Measurements from ENCODE around the gene MAP4K3. TPM values are rescaled to one million over a fixed set of nuclear protein-coding genes. Genes with fewer than 3 reads are reported as not detected.
A peak's percentile ranks its signal among the peaks of the same experiment; 100 is the strongest.

The MAP4K3 gene
- total RNA-seq, 1 donor from 2014 or later, result 38.5 TPM

GRCh38 chr2:39435234-39435633 lies 1.9 kb downstream of the MAP4K3 start:
- H3K4me1 ChIP-seq, result peaks cover 64% of the 10 kb centered on the region
- DNase-seq (ENCODE audit: extremely low spot score in 2 of 2), result no peak
- H3K27ac ChIP-seq, result peak overlapping the region; percentile 97
- intact Hi-C loops (cut with DNase I), result loop anchor here (10.0 kb wide), 1 partner anchor 70 kb away; no protein-coding TSS in a partner anchor
- TF ChIP-seq POLR2AphosphoS5 (IDR thresholded peaks at IDR 0.05; ENCODE audit: insufficient read depth in 1 of 2, low read depth in 1 of 2) (no peak), POLR2A (IDR thresholded peaks at IDR 0.05) (no peak), CTCF (IDR thresholded peaks at IDR 0.05) (no peak)
- no peaks in the 10 kb centered on the region for H3K9me3 ChIP-seq
- no peaks in the 10 kb centered on the region for H3K36me3 ChIP-seq
- no peaks in the 10 kb centered on the region for H3K27me3 ChIP-seq
- peak overlapping the region; percentile 88 to 89 for H3K4me3 ChIP-seq

GRCh38 chr2:39434233-39434897 lies 2.7 kb downstream of the MAP4K3 start:
- Histone ChIP-seq H3K36me3 (no peaks in the 10 kb centered on the region), H3K9me3 (no peaks in the 10 kb centered on the region), H3K27ac (peak overlapping the region; percentile 0), H3K4me1 (peaks cover 61% of the 10 kb centered on the region), H3K4me3 (peak overlapping the region; percentile 19 to 88), H3K27me3 (no peaks in the 10 kb centered on the region)
- no peak for DNase-seq (ENCODE audit: extremely low spot score in 2 of 2)
- intact Hi-C loops (cut with DNase I), result loop anchor here (10.0 kb wide), 1 partner anchor 70 kb away; no protein-coding TSS in a partner anchor
- no peak for TF ChIP-seq POLR2AphosphoS5 (IDR thresholded peaks at IDR 0.05; ENCODE audit: insufficient read depth in 1 of 2, low read depth in 1 of 2)

GRCh38 chr2:39433586-39434195 lies 3.4 kb downstream of the MAP4K3 start:
- peak overlapping the region; percentile 0 for H3K27ac ChIP-seq
- TF ChIP-seq POLR2AphosphoS5 (IDR thresholded peaks at IDR 0.05; ENCODE audit: insufficient read depth in 1 of 2, low read depth in 1 of 2) (no peak), POLR2A (IDR thresholded peaks at IDR 0.05) (no peak), CTCF (IDR thresholded peaks at IDR 0.05) (no peak)
- intact Hi-C loops (cut with DNase I), result loop anchor here (10.0 kb wide), 1 partner anchor 71 kb away; no protein-coding TSS in a partner anchor
- no peak for DNase-seq (ENCODE audit: extremely low spot score in 2 of 2)
- H3K4me3 ChIP-seq, result no peak overlapping the region
- no peaks in the 10 kb centered on the region for H3K9me3 ChIP-seq
- no peaks in the 10 kb centered on the region for H3K27me3 ChIP-seq
- H3K4me1 ChIP-seq, result peaks cover 54% of the 10 kb centered on the region
- no peaks in the 10 kb centered on the region for H3K36me3 ChIP-seq

- DNase-seq (ENCODE audit: extremely low spot score in 2 of 2), result no peak
- Histone ChIP-seq H3K36me3 (no peaks in the 10 kb centered on the region), H3K27me3 (no peaks in the 10 kb centered on the region), H3K4me1 (peaks cover 53% of the 10 kb centered on the region), H3K4me3 (no peak overlapping the region), H3K9me3 (no peaks in the 10 kb centered on the region), H3K27ac (no peak overlapping the region)
- intact Hi-C loops (cut with DNase I), result loop anchor here (10.0 kb wide), 1 partner anchor 72 kb away; no protein-coding TSS in a partner anchor
- TF ChIP-seq CTCF (IDR thresholded peaks at IDR 0.05) (no peak), POLR2AphosphoS5 (IDR thresholded peaks at IDR 0.05; ENCODE audit: insufficient read depth in 1 of 2, low read depth in 1 of 2) (no peak), POLR2A (IDR thresholded peaks at IDR 0.05) (no peak)
These were observed 4.4 kb downstream of the MAP4K3 start for GRCh38 chr2:39432701-39433100.

- intact Hi-C loops (cut with DNase I), result loop anchor here (10.0 kb wide), 1 partner anchor 73 kb away; no protein-coding TSS in a partner anchor
- H3K4me3 ChIP-seq, result no peak overlapping the region
- no peaks in the 10 kb centered on the region for H3K27me3 ChIP-seq
- H3K4me1 ChIP-seq, result peaks cover 55% of the 10 kb centered on the region
- H3K27ac ChIP-seq, result peak overlapping the region; percentile 16
- TF ChIP-seq POLR2A (IDR thresholded peaks at IDR 0.05), result no peak
- TF ChIP-seq POLR2AphosphoS5 (IDR thresholded peaks at IDR 0.05; ENCODE audit: insufficient read depth in 1 of 2, low read depth in 1 of 2), result no peak
- TF ChIP-seq CTCF (IDR thresholded peaks at IDR 0.05), result no peak
- no peaks in the 10 kb centered on the region for H3K9me3 ChIP-seq
- DNase-seq (ENCODE audit: extremely low spot score in 2 of 2), result no peak
- no peaks in the 10 kb centered on the region for H3K36me3 ChIP-seq
These were observed 5.3 kb downstream of the MAP4K3 start for GRCh38 chr2:39431592-39432316.

Data from vagina (tissue), 2 donors.